Spleen (tissue), 11 donors: ENCODE data around the gene ARHGEF25. TPM values are rescaled to one million over a fixed set of nuclear protein-coding genes. Genes with fewer than 3 reads are reported as not detected.
A peak's percentile ranks its signal among the peaks of the same experiment; 100 is the strongest.

Experiments used
- DNase-seq: peaks from one replicate; pipeline ENCODE4 v3.0.0-alpha.2; 2020
- H3K27ac ChIP-seq, 8 donors: fragments of 200-600 bp; sonication (generic) in 7 of 8; 1 replicate in 4 of 8; 2 replicates in 4 of 8; pipeline versions ENCODE4 v1.5.0 to v1.8.0; 2016 to 2021; ENCODE audit warnings: inconsistent platforms in 4 of 8, mild to moderate bottlenecking in 4 of 8, moderate library complexity in 1 of 8
- H3K27me3 ChIP-seq, 7 donors: fragments of 200-600 bp; sonication (generic) in 6 of 7; replicated peaks in 1 of 7; 1 replicate in 4 of 7; 2 replicates in 3 of 7; pipeline versions ENCODE4 v1.5.0 to v1.8.0; 2016 to 2021; ENCODE audit warnings: inconsistent platforms in 3 of 7, mild to moderate bottlenecking in 1 of 7
- H3K36me3 ChIP-seq, 6 donors: fragments of 200-600 bp; sonication (generic) in 5 of 6; 1 replicate in 4 of 6; 2 replicates in 2 of 6; pipeline versions ENCODE4 v1.5.0 to v1.8.0; 2016 to 2021; ENCODE audit warnings: inconsistent platforms in 2 of 6
- H3K4me1 ChIP-seq, 6 donors: fragments of 200-600 bp; sonication (generic) in 5 of 6; 1 replicate in 3 of 6; 2 replicates in 3 of 6; pipeline versions ENCODE4 v1.5.0 to v1.8.0; 2016 to 2021; ENCODE audit warnings: inconsistent platforms in 3 of 6
- H3K4me3 ChIP-seq, 8 donors: fragments of 200-600 bp; sonication (generic) in 7 of 8; 1 replicate in 4 of 8; 2 replicates in 4 of 8; pipeline versions ENCODE4 v1.5.0 to v1.8.0; 2016 to 2021; ENCODE audit warnings: inconsistent platforms in 4 of 8, mild to moderate bottlenecking in 4 of 8, moderate library complexity in 2 of 8
- H3K9me3 ChIP-seq, 8 donors: fragments of 200-600 bp; sonication (generic) in 7 of 8; 1 replicate in 4 of 8; 2 replicates in 4 of 8; pipeline versions ENCODE4 v1.5.0 to v1.8.0; 2016 to 2021; ENCODE audit warnings: inconsistent platforms in 4 of 8
- CTCF ChIP-seq, 11 experiments: fragments of 200-600 bp in 7 of 11; fragments of 450-650 bp in 4 of 11; sonication (generic) in 4 of 11; IDR thresholded peaks in 8 of 11; conservative IDR thresholded peaks in 3 of 11; 1 replicate in 7 of 11; 2 replicates in 4 of 11; pipeline versions ENCODE4 v1.4.0 to v1.8.0; 2016 to 2021; ENCODE audit warnings: antibody characterized with exemption in 11 of 11, inconsistent platforms in 4 of 11, mild to moderate bottlenecking in 1 of 11
- POLR2A ChIP-seq, 3 donors: fragments of 450-650 bp; IDR thresholded peaks; one replicate each; pipeline ENCODE4 v1.5.1; 2017; ENCODE audit warnings: antibody characterized with exemption in 3 of 3, mild to moderate bottlenecking in 1 of 3
- POLR2AphosphoS5 ChIP-seq, 3 donors: sonication (generic); formaldehyde crosslinking; IDR thresholded peaks; one replicate each; pipeline ENCODE4 v1.5.1; 2017; ENCODE audit warnings: antibody characterized with exemption in 3 of 3
- WGBS, 5 donors: extraction: QIAGEN DNeasy Blood & Tissue Kit in 3 of 5; methylation state at CpG; one replicate each; pipeline versions ENCODE4 v1.1.5 to v1.1.7; 2013 to 2018; 5-methylcytosine and 5-hydroxymethylcytosine counted together
- intact Hi-C: fragments of 100-400 bp; cut with DNase I; formaldehyde crosslinking; loops from one replicate; pipeline ENCODE4 v1.15.0; 2023; ENCODE audit warnings: low total_unique reads
- polyA plus RNA-seq, 3 donors: library from polyadenylated mRNA; stranded (reverse); fragments of 200-250 nt; gene quantifications; one replicate each; pipeline ENCODE4 v1.2.1, GENCODE V29; 2013
- total RNA-seq, 7 donors: library from RNA; depleted of rRNA in 3 of 7; stranded (reverse); fragments of >200 nt in 3 of 7; fragmentation: NEBNext Ultra II Directional in 4 of 7; extraction: Animal tissue kit (Norgen Biotek cat#: 25700) in 4 of 7; gene quantifications; one replicate each; pipeline versions ENCODE4 v1.1.0 to v1.2.1, GENCODE V29; 2016 to 2021
- donor health status: healthy with polysubstance abuse.
- donor health status: DM: no; HTN: no; CAD: no; lungs with moderate emphysema.
- donor health status: DM: no; HTN: no; CAD: no.
- donor health status: Bipolar disorder and iron deficiency.
- donor health status: healthy.
- donor health status: DM: no; HTN: no; CAD: no.
- donor health status: DM: yes; HTN: yes; CAD: no.

The ARHGEF25 gene
- total and polyA plus RNA-seq, 10 donors, result 9.3 to 26.6 (median 15.3) TPM

GRCh38 chr12:57610554-57611107 lies 604 bp upstream of the ARHGEF25 start:
- Histone ChIP-seq H3K4me1 (peaks cover 13 to 65% (median 49%) of the 10 kb centered on the region in 6 donors), H3K4me3 (peak overlapping the region; percentile 33 to 80 (median 48)), H3K36me3 (peaks cover 0 to 22% (median 0%) of the 10 kb centered on the region in 6 donors), H3K27ac (peak overlapping the region in 7 of 8 donors; percentile 29 to 83 (median 69)), H3K9me3 (no peaks in the 10 kb centered on the region), H3K27me3 (peaks cover 0 to 78% (median 35%) of the 10 kb centered on the region in 7 donors)
- TF ChIP-seq POLR2A (IDR thresholded peaks at IDR 0.05) (no peak), CTCF (IDR thresholded peaks at IDR 0.05 in 8 of 11, conservative IDR thresholded peaks at IDR 0.05 in 3 of 11) (no peak), POLR2AphosphoS5 (IDR thresholded peaks at IDR 0.05) (no peak)
- no peak for DNase-seq
- WGBS, 5 donors, result 2 to 6% (median 5%) methylated on average over 15 to 29 of the region's 29 CpGs
- intact Hi-C loops, result no loop called here

GRCh38 chr12:57611827-57612710 lies 834 bp downstream of the ARHGEF25 start:
- peak overlapping the region; percentile 29 to 83 (median 69) for H3K27ac ChIP-seq
- TF ChIP-seq POLR2AphosphoS5 (IDR thresholded peaks at IDR 0.05), result no peak
- TF ChIP-seq POLR2A (IDR thresholded peaks at IDR 0.05), result no peak
- no peak for TF ChIP-seq CTCF (IDR thresholded peaks at IDR 0.05 in 8 of 11, conservative IDR thresholded peaks at IDR 0.05 in 3 of 11)
- peaks cover 0 to 83% (median 35%) of the 10 kb centered on the region in 7 donors for H3K27me3 ChIP-seq
- H3K36me3 ChIP-seq, result peaks cover 0 to 26% (median 0%) of the 10 kb centered on the region in 6 donors
- H3K9me3 ChIP-seq, result no peaks in the 10 kb centered on the region
- intact Hi-C loops, result no loop called here
- no peak for DNase-seq
- WGBS, 5 donors, result 17 to 36% (median 21%) methylated on average over 10 to 23 of the region's 23 CpGs
- peaks cover 13 to 57% (median 45%) of the 10 kb centered on the region in 6 donors for H3K4me1 ChIP-seq
- H3K4me3 ChIP-seq, result peak overlapping the region; percentile 33 to 80 (median 48)

- Histone ChIP-seq H3K27ac (no peak overlapping the region), H3K9me3 (no peaks in the 10 kb centered on the region), H3K36me3 (peaks cover 0 to 21% (median 0%) of the 10 kb centered on the region in 6 donors), H3K4me3 (no peak overlapping the region), H3K27me3 (peaks cover 0 to 91% (median 39%) of the 10 kb centered on the region in 7 donors), H3K4me1 (peaks cover 13 to 57% (median 45%) of the 10 kb centered on the region in 6 donors)
- DNase-seq, result no peak
- TF ChIP-seq POLR2A (IDR thresholded peaks at IDR 0.05) (no peak), CTCF (IDR thresholded peaks at IDR 0.05 in 8 of 11, conservative IDR thresholded peaks at IDR 0.05 in 3 of 11) (no peak), POLR2AphosphoS5 (IDR thresholded peaks at IDR 0.05) (no peak)
- 81 to 92% (median 90%) methylated on average over 8 to 10 of the region's 10 CpGs for WGBS, 5 donors
- intact Hi-C loops, result no loop called here
Measured at GRCh38 chr12:57612711-57613426, 1.6 kb downstream of the ARHGEF25 start.
